HG03103 (cell line): ENCODE results near the gene GMDS.
A peak's percentile ranks its signal among the peaks of the same experiment; 100 is the strongest.

ENCODE experiments used
- ATAC-seq: cut with Tn5 transposase; IDR thresholded peaks from one replicate; pipeline ENCODE4 v1.9.1; 2021; ENCODE audit warnings: low read depth; ENCODE audit not compliant: unreplicated experiment

Gene GMDS

DNA sequence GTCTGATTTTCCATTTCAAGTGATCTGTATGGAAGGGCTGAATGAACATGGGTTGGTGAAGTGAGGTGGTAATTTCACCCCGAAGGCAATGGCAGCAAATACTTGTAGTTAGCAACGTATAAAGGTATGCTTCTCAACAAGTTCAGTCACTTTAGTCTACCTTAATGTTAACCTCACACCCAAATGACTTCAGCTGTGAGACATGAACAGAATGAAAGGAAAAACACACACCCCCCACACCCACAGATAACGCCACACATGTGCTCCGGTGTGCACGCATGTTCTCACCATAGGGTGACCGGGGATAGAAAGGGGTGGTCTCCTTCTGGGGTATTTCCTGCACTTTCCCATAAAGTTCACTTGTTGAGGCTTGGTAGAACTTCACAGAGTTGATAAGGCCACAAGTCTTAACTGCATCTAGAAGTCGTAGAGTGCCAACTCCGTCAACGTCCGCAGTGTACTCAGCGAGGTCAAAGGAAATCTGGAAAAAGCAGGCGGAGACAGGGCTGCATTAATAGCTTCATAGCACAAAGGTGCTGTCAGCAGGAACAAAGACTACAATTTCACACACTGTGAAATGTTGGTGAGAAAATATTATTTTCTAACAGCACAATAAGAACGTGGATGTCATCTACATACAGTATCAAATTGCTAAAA is 284.8 kb downstream of the GMDS start:
- no peak for ATAC-seq

DNA sequence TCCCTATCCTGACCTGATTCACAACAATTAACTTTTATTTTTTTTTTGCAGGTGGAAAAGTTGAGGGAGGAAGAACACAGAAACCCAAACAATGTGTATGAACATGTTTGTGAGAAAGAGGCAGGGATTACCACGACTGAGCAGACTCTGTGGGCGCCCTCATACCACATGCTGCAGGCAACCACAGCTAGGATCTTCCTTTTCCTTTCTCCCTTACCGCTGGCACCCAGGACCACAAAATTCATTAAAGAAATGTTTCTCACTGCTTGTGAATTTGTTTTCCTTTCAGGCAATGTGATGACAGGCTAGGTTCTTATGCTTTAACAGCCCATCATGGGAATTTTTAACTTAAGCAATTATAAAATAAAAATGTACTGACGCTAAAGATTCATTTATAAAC is 287.1 kb downstream of the GMDS start:
- no peak for ATAC-seq

- no peak for ATAC-seq
These were observed 287.7 kb downstream of the GMDS start for GRCh38 chr6:1957746-1958145.

- ATAC-seq: no peak
These were observed 292.6 kb downstream of the GMDS start for GRCh38 chr6:1952740-1953360.

- no peak for ATAC-seq
These were observed 294.8 kb downstream of the GMDS start for GRCh38 chr6:1950631-1951030.

DNA sequence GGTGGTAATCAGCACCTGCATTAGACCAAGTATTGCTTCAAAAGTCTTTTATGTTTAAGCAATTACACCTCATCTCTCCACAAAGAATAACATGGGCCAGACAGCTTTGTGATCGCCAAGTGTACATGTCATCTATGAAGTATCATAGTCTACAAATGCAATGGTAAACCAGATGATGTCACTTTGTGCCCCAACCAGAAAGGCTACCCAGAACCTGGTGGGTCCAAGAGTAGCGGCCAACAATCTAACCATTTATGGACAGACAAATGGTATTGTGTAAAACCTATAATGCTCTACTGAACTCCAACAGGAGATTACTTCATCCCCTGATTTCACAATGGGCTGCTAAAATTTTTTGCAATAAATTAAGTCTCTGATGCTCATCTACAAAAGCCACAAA is 295.9 kb downstream of the GMDS start:
- ATAC-seq: no peak

DNA sequence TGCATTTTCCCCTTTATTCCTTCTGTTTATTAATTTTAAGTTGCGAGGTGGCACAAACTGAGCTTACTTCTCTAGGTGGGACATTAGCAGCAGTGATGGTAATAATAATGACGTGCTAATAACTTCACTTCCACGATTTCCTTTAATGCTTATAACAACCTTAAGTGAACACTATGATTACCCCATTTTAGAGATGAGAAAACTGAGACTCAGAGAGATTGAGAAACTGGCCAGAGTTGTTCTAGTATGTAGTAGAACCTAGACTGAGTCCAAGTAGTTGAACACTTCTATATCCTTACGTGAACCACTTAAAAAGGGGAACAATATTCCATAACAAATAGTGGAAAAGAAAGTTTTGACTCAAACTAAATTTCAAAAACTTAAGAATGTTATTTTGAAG is 297.5 kb downstream of the GMDS start:
- no peak for ATAC-seq

- no peak for ATAC-seq
These were observed 298.8 kb downstream of the GMDS start for GRCh38 chr6:1946583-1946982.

GRCh38 chr6:1945235-1945832 is 300.1 kb downstream of the GMDS start:
- ATAC-seq: no peak

- ATAC-seq: no peak
These were observed 302.6 kb downstream of the GMDS start for GRCh38 chr6:1942834-1943233.

DNA sequence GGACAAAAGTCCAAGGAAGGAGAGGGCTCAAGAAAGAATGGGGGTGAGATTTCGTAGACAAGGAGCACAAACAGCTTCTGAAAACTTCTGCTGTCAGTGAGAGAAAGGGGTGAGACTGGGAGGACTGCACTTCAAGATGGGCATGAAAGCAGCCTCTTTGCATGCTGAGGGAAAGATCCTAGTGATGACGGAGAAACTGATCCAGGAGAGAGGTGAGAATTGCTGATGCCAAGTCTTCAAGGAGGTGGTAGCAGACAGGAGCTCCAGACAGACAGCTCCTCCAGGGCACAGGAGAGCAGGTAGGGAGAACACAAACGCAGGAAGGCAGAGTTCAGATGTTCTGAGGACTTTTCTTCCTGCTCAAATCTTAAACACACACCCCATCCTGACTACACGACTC is 303.9 kb downstream of the GMDS start:
- ATAC-seq: no peak

GRCh38 chr6:1940381-1940780 is 305.0 kb downstream of the GMDS start:
- peak; percentile 72 for ATAC-seq

DNA sequence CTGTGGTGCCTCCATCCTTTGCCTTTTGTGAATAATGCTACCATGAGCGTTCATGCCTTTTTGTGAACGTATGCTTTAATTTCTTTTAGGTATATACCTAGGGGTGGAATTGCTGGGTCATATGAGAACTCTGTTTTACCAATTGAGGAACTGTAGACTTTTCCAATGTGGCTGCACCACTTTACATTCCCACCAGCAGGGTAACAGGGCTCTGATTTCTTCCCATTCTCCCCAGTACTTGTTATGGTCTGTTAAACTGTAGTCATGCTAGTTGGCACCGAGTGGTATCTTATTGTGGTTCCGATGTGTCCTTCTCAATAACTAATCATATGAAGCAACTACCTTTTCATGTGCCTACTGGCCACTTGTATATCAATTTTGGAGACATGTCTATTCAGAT is 312.1 kb downstream of the GMDS start:
- no peak for ATAC-seq

DNA sequence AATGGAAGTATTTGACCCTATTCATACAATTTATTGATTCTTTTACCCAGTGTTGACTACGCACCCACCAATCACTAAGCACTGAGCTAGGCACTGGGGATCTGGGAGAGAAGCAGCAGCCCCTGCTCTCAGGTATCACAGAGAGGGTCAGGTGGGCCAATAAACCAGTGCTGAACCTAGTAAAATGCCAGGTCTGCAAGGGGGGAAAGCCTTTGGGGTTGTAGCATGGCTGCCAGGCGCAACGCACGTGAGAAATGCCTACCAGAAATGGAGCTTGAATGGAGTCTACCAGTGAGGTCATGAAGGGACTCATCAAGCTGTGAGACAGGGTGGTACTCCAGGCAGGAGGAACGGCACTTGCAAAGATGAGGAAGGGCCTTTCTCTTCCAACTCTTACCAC is 313.6 kb downstream of the GMDS start:
- ATAC-seq: no peak

GRCh38 chr6:1930356-1930755 is 315.0 kb downstream of the GMDS start:
- ATAC-seq: no peak

DNA sequence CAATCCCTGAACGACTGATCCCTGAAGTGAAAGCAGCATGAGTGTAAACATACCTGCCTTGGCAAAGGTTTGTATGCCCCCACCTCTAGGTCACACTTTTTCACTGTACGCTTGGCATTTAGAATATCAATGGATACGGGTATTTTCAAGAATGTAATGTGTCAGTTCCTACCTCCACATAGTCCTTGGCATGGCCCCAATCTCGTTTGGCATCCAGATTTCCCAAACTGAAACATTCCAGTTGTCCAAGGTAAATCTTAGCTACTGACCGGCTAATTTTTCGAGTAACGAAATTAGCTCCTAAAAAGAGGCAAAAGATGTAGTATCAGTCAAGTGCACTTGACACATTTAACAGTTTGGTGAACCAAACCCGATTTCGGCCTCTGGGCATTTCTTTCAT is 315.5 kb downstream of the GMDS start:
- no peak for ATAC-seq

DNA sequence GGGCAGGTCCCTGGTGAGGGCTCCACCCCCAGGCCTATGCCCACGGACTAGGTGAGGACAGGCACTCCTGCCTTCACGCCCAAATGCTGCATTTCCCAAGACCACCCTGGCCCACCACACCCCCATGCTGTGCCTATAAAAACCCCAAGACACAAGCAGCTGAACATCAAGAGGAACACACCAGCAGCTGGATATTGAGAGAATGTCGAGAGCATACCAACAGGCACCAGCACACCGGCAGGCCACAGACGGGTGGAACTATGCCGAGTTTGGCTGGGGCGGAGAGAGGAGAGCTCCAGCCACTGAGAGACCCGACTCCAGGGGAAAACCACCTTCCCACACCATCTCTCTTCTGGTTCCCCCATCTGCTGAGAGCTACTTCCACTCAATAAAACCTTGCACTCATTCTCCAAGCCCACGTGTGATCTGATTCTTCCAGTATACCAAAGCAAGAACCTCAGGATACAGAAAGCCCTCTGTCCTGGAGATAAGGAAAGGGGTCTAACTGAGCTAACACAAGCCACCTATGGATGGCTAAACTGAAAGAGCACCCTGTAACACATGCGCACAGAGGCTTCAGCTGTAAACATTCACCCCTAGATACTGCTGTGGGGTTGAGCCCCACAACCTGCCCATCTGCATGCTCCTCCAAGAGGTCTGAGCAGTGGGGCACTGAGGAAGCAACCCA is 319.5 kb downstream of the GMDS start:
- ATAC-seq: no peak

DNA sequence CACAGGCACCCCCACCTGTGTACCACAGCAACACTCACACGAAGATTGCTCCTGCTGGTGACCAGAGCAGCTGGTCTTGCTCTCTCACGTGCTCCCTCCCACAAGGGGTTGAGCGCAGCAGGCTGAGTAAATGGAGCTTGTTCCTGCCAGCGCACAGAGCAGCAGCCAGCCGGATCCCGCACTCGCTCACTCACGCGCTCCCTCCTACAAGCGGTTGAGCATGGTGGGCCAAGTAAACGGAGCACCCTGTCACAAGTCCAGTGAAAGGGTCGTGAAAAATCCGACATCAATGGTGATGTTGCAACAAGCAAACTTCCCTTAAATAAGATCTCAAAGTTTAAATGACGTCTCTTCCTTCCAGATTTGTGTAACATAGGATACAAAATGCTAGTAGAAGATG is 322.0 kb downstream of the GMDS start:
- ATAC-seq: no peak

DNA sequence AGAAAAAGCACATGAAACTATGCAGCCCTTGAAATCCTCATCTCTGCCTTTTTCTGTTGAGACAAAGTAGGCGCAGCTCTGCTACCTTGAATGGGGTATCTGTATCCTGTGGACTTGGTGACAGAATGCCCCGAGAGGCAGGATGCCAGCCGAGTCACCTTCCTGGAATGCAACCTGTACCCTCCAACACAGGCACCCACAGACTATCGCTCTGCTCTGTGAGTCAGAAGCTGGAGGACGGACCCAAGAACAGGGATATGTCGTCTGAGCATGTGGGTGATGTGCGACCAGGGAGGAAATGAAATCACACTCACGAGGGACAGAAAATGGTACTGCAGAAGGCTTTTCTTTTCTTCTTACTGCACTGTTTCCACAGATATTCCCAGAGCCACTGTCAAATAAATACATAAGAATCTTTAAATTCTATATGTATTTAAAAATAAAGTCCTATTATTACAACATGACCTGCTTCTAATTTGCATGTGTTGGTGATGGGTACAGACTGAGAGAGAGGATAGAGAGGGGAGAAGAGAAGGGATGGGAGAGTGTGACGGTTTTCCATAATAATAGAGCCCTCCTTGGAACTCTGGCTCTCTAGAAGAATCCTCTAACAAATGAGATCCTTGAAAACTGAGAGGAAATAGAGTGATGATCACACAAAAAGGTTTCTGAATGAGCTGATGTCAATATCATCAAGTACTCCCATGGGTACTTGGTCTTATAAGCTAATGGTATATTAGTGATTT is 327.6 kb downstream of the GMDS start:
- ATAC-seq: no peak

- ATAC-seq: no peak
These were observed 328.9 kb downstream of the GMDS start for GRCh38 chr6:1916334-1917070.
